SK-N-SH (cell line): Measurements from ENCODE around the gene TMA16.
"Not testable (repeated sequence)": the region's sequence is repeated elsewhere in the genome, so short reads cannot be mapped to it uniquely, and the experiment has no call there.

Source experiments
- CTCF ChIP-seq: fragments of 200-600 bp; sonication (generic); IDR thresholded peaks from 2 replicates; pipeline ENCODE4 v1.6.1; 2017; ENCODE audit warnings: antibody characterized with exemption, mild to moderate bottlenecking, moderate library complexity
- ELF1 ChIP-seq: IDR thresholded peaks from 2 replicates; pipeline ENCODE4 v1.4.0; 2012
- EP300 ChIP-seq, 2 experiments: IDR thresholded peaks; 2 replicates each; pipeline versions ENCODE4 v1.4.0 to v1.6.1; 2012; ENCODE audit warnings: borderline replicate concordance in 1 of 2, low read depth in 1 of 2, low read length in 1 of 2
- MAX ChIP-seq: IDR thresholded peaks from 2 replicates; pipeline ENCODE4 v1.4.0; 2012; ENCODE audit warnings: low read depth
- NRF1 ChIP-seq: IDR thresholded peaks from 2 replicates; pipeline ENCODE4 v1.6.1; 2012; ENCODE audit warnings: low read depth, mild to moderate bottlenecking, low read length
- USF2 ChIP-seq: fragments of 150-350 bp; IDR thresholded peaks from 2 replicates; pipeline ENCODE4 v1.6.1; 2017; ENCODE audit warnings: antibody characterized with exemption, low read length, low read depth, borderline replicate concordance
- YY1 ChIP-seq: IDR thresholded peaks from 2 replicates; pipeline ENCODE4 v1.4.0; 2012; ENCODE audit warnings: low read depth, mild to moderate bottlenecking

GRCh38 chr4:163447023-163447422, 47.5 kb upstream of the TMA16 start:
- TF ChIP-seq NRF1; YY1; ELF1; CTCF; EP300 (IDR thresholded peaks at IDR 0.05; ENCODE audit: borderline replicate concordance in 1 of 2, low read depth in 1 of 2, low read length in 1 of 2); MAX; USF2: not testable (repeated sequence)
